OCI-LY3 (cell line): ENCODE measurements around the gene ANKS1B.

Source experiments
- EZH2phosphoT487 ChIP-seq: fragments of 200-600 bp; shearing (Covaris generic); IDR thresholded peaks from 2 replicates; pipeline ENCODE4 v1.6.1; 2018; ENCODE audit warnings: antibody characterized with exemption, mixed run types, low read depth
- TF ChIP-seq, protein P1 (sequence below): fragments of 200-600, 300-600 bp; sonication (generic); IDR thresholded peaks from 2 replicates; pipeline ENCODE4 v1.5.1; 2014; ENCODE audit warnings: antibody characterized with exemption, low read length, low read depth

DNA sequence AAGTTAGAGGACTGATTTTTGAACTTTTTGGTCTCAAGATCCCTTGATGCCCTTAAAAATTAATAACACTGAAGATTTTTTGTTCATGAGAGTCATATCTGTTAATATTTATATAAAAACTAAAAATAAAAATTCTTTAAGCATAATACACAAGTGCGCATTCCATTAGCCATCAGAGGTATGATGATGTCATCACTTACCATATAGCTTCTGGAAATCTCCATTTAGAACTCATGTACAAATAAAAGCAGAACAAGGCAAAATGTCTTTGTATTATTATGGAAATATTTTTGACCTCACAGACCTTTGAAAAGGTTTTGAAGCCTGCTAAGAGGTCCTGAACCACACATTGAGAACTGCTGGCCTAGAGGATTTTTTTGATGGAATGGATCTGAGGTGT lies 551.6 kb downstream of the ANKS1B start:
- TF ChIP-seq, protein P1, sequence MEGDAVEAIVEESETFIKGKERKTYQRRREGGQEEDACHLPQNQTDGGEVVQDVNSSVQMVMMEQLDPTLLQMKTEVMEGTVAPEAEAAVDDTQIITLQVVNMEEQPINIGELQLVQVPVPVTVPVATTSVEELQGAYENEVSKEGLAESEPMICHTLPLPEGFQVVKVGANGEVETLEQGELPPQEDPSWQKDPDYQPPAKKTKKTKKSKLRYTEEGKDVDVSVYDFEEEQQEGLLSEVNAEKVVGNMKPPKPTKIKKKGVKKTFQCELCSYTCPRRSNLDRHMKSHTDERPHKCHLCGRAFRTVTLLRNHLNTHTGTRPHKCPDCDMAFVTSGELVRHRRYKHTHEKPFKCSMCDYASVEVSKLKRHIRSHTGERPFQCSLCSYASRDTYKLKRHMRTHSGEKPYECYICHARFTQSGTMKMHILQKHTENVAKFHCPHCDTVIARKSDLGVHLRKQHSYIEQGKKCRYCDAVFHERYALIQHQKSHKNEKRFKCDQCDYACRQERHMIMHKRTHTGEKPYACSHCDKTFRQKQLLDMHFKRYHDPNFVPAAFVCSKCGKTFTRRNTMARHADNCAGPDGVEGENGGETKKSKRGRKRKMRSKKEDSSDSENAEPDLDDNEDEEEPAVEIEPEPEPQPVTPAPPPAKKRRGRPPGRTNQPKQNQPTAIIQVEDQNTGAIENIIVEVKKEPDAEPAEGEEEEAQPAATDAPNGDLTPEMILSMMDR: no peak
- TF ChIP-seq EZH2phosphoT487: no peak
